AG04450 (cell line): Measurements from ENCODE around the gene DPYSL4. TPM values are rescaled to one million over a fixed set of nuclear protein-coding genes. Genes with fewer than 3 reads are reported as not detected.

Source experiments
- CTCF ChIA-PET: fragments of 300-600, 350-600 bp; formaldehyde crosslinking; extraction: SDS; loops from one replicate; lab custom pipeline; 2022; ENCODE audit warnings: antibody characterized with exemption, inconsistent platforms; lab: Charles Lee
- POLR2A ChIA-PET: fragments of 350-600 bp; formaldehyde crosslinking; extraction: SDS; loops from one replicate; lab custom pipeline; 2021; ENCODE audit warnings: antibody characterized with exemption, inconsistent platforms; lab: Yijun Ruan, JAX
- DNase-seq: peaks from one replicate; pipeline ENCODE4 v3.0.0-alpha.2; 2011; ENCODE audit warnings: low read depth, low spot score
- H3K27ac ChIP-seq: one replicate; pipeline ENCODE4 v1.5.1; 2012; ENCODE audit warnings: low read depth, low read length, control low read depth
- H3K27me3 ChIP-seq: one replicate; pipeline ENCODE4 v1.6.0; 2012; ENCODE audit warnings: low read length; ENCODE audit not compliant: control insufficient read depth, insufficient read depth
- H3K4me3 ChIP-seq: 2 replicates; pipeline ENCODE4 v1.5.1; 2011; ENCODE audit warnings: mild to moderate bottlenecking, low read depth, low read length, control low read depth
- H3K9me3 ChIP-seq: 2 replicates; pipeline ENCODE4 v1.5.1; 2012; ENCODE audit warnings: low read length; ENCODE audit not compliant: control insufficient read depth, insufficient read depth
- CTCF ChIP-seq: IDR thresholded peaks from 2 replicates; pipeline ENCODE4 v1.5.1; 2011; ENCODE audit warnings: low read depth, low read length, control low read depth, inconsistent platforms
- polyA plus RNA-seq: library from polyadenylated mRNA; depleted of rRNA; stranded (reverse); fragments of >200 nt; gene quantifications from 2 replicates; pipeline ENCODE4 v1.2.3, GENCODE V29; 2011

DPYSL4 gene
- polyA plus RNA-seq, 1 experiment = 9.0 TPM

- H3K9me3 ChIP-seq = peaks cover 4% of the 10 kb centered on the region; the same call in 1 of the 2 replicates
- TF ChIP-seq CTCF = no peak
- CTCF ChIA-PET = interaction anchor here (0.6 kb wide), 1 partner anchor 134 kb away, joined by 4 read pairs; no protein-coding TSS in a partner anchor
- no peak overlapping the region for H3K27ac ChIP-seq
- POLR2A ChIA-PET = no interaction called here
- no peak for DNase-seq
- H3K4me3 ChIP-seq = no peak overlapping the region
- H3K27me3 ChIP-seq = peaks cover 23% of the 10 kb centered on the region
These were observed 3.2 kb downstream of the DPYSL4 start for GRCh38 chr10:132189810-132190422.

DNA sequence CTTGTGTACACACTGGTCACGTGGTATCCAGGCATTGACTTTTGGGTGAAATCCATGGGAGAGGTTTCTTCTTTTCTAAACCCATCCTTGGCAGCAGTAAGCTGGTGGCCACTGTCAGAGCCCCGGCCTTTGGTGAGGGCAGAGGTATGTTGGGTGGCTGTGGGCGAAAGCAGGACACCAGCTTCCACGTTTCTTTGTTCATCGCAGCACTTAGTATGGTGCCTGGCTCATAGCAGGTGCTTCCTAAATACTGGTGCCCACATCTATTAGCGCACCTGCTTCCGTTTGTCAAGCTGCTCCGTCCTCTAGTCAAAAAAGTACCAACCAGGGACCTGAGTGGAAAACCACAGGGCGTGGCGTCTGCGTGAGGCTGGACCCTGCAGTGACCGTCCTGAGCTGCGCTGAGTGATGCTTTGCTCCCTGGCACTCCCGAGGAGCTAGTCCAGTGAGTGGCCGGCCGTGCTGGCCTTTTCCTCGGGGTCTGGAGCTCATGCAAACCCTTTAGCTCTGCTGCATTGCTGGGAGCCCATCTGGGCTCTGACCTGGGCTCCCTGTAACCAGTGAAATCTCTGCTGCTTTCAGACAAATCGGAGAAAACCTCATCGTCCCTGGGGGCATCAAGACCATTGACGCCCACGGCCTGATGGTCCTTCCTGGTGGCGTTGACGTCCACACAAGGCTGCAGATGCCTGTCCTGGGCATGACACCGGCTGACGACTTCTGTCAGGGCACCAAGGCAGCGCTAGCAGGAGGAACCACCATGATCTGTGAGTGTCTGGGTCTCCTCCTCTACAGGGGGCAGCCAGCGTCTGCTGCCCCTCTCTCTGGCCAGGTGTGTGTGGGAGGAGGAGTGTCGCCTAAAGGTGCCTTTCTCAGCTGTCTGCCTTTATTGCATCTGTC lies 5.6 kb downstream of the DPYSL4 start:
- no peak overlapping the region for H3K27ac ChIP-seq
- DNase-seq = no peak
- TF ChIP-seq CTCF = no peak
- ChIA-PET POLR2A (no interaction called here), CTCF (no interaction called here)
- peaks cover 4% of the 10 kb centered on the region; the same call in 1 of the 2 replicates for H3K9me3 ChIP-seq
- no peak overlapping the region for H3K4me3 ChIP-seq
- peaks cover 13% of the 10 kb centered on the region for H3K27me3 ChIP-seq

DNA sequence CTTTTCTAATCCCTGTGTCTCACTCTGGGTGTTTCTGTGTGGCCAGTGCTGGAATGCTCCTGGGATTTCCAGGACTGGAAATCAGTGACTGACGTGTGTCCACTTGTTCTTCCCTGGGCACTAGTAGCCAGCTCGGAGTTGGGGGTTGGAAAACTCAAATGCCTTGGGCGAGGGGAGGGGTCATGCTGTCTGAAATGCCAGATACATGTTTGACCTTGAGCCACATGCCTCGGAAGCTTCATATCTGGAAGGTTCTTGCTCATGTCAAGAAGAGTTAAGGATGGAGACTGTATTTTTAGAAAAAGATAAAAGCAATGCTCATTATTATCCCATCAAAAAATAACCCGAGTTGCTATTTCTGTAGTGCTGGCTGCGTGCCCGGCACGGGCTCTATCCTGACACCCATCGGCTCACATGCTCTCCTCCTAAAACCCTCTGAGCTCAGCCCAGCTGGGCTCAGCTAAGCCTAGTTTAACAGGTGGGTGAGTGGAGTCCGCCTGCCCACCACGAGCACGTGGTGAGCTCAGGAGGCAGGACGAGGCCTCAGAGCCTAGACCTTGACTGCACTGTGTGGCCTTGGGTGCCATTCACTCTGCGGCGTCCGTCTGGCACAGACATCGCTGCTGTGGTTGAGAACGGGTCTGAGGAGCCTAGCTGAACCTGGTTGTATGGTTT lies 6.4 kb downstream of the DPYSL4 start:
- H3K9me3 ChIP-seq = no peaks in the 10 kb centered on the region; the same call in 1 of the 2 replicates

GRCh38 chr10:132193907-132194552 lies 7.3 kb downstream of the DPYSL4 start:
- DNase-seq = no peak
- no peak for TF ChIP-seq CTCF
- CTCF ChIA-PET = interaction anchor here (0.6 kb wide), 1 partner anchor 161 kb away, joined by 3 read pairs; no protein-coding TSS in a partner anchor
- no peak overlapping the region for H3K4me3 ChIP-seq
- H3K9me3 ChIP-seq = no peaks in the 10 kb centered on the region; the same call in 1 of the 2 replicates
- H3K27ac ChIP-seq = no peak overlapping the region
- POLR2A ChIA-PET = no interaction called here
- H3K27me3 ChIP-seq = peaks cover 1% of the 10 kb centered on the region

More for the DNA sequence above, 6.4 kb downstream of the DPYSL4 start:
- no peak for DNase-seq
- no peak for TF ChIP-seq CTCF
- CTCF ChIA-PET = no interaction called here
- no peak overlapping the region for H3K27ac ChIP-seq
- H3K4me3 ChIP-seq = no peak overlapping the region
- POLR2A ChIA-PET = no interaction called here
- peaks cover 6% of the 10 kb centered on the region for H3K27me3 ChIP-seq
